C4-2B (cell line): ENCODE data around the gene TP73.

Experiments
- ZFX ChIP-seq: fragments of 450-650 bp; IDR thresholded peaks from 2 replicates; pipeline ENCODE4 v1.6.1; 2017
- TF ChIP-seq, protein P1 (sequence below): fragments of 450-650 bp; conservative IDR thresholded peaks from 2 replicates; pipeline ENCODE4 v1.5.1; 2017; ENCODE audit warnings: mild to moderate bottlenecking

DNA sequence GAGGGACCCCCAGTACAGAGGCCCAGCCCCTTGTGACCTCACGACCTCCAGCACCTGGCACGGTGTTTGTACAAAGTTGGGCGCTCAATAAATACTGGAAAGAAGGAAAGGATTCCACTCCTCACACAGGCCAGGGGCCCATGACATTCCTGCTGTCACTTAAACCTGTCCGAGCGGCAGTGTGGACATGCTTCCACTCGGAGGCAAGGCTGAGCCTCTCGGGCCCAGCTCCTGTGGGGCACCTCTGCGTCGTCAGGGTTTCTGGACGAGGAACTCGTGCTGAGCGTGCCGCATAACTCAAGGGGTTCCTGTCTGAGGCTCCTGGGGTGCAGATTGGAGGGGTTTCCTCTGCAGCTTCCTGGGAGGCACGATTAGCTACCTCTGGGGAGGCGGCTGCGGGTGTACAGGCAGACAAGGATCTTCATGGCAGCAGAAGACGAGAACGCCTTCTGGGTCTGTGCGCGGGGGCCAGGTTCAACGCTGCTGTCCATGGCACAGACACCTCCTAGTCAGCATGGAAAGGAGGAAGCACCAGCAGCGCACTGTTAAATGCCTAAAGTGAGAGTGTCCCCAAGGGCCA is 116.6 kb downstream of the TP73 start:
- TF ChIP-seq, protein P1, sequence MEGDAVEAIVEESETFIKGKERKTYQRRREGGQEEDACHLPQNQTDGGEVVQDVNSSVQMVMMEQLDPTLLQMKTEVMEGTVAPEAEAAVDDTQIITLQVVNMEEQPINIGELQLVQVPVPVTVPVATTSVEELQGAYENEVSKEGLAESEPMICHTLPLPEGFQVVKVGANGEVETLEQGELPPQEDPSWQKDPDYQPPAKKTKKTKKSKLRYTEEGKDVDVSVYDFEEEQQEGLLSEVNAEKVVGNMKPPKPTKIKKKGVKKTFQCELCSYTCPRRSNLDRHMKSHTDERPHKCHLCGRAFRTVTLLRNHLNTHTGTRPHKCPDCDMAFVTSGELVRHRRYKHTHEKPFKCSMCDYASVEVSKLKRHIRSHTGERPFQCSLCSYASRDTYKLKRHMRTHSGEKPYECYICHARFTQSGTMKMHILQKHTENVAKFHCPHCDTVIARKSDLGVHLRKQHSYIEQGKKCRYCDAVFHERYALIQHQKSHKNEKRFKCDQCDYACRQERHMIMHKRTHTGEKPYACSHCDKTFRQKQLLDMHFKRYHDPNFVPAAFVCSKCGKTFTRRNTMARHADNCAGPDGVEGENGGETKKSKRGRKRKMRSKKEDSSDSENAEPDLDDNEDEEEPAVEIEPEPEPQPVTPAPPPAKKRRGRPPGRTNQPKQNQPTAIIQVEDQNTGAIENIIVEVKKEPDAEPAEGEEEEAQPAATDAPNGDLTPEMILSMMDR, result no peak
- TF ChIP-seq ZFX, result no peak
